ENCODE measurements around the gene ATXN1.

DNA sequence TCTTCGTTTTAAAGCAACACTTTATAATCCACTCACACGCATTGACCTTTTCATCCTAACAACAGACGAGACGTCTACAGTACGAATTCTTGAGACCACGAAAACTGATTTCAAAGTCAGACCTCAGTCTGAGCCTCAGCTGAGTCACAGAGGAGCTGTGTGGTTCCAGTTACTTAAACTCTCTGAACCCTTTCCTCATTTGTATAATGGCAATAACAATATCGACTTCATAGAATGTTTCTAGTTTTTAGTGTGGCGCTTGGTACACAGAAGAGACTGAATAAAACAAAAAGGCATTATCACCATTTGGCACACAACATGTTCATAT is 236.9 kb downstream of the ATXN1 start:
- no peak for TF ChIP-seq POLR2AphosphoS5 (IDR thresholded peaks at IDR 0.05)
- TF ChIP-seq, protein P1, sequence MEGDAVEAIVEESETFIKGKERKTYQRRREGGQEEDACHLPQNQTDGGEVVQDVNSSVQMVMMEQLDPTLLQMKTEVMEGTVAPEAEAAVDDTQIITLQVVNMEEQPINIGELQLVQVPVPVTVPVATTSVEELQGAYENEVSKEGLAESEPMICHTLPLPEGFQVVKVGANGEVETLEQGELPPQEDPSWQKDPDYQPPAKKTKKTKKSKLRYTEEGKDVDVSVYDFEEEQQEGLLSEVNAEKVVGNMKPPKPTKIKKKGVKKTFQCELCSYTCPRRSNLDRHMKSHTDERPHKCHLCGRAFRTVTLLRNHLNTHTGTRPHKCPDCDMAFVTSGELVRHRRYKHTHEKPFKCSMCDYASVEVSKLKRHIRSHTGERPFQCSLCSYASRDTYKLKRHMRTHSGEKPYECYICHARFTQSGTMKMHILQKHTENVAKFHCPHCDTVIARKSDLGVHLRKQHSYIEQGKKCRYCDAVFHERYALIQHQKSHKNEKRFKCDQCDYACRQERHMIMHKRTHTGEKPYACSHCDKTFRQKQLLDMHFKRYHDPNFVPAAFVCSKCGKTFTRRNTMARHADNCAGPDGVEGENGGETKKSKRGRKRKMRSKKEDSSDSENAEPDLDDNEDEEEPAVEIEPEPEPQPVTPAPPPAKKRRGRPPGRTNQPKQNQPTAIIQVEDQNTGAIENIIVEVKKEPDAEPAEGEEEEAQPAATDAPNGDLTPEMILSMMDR (IDR thresholded peaks at IDR 0.05), result no peak

Measured in transverse colon (tissue), 4 donors.